Ovary (tissue), 3 donors: ENCODE data around the gene UGT1A3.

ENCODE experiments used
- EP300 ChIP-seq: sonication (generic); formaldehyde crosslinking; IDR thresholded peaks from one replicate; pipeline ENCODE4 v1.6.1; 2017; ENCODE audit warnings: antibody characterized with exemption
- POLR2A ChIP-seq: fragments of 450-650 bp; IDR thresholded peaks from one replicate; pipeline ENCODE4 v1.6.1; 2017; ENCODE audit warnings: antibody characterized with exemption, mild to moderate bottlenecking, moderate library complexity
- TF ChIP-seq, protein P1 (sequence below), 3 donors: fragments of 450-650 bp in 2 of 3; fragments of 200-600 bp in 1 of 3; IDR thresholded peaks; one replicate each; pipeline versions ENCODE4 v1.5.1 to v1.8.0; 2016 to 2022; ENCODE audit warnings: antibody characterized with exemption in 3 of 3, mild to moderate bottlenecking in 1 of 3
- donor health status: DM: no; HTN: no; CAD: no.

DNA sequence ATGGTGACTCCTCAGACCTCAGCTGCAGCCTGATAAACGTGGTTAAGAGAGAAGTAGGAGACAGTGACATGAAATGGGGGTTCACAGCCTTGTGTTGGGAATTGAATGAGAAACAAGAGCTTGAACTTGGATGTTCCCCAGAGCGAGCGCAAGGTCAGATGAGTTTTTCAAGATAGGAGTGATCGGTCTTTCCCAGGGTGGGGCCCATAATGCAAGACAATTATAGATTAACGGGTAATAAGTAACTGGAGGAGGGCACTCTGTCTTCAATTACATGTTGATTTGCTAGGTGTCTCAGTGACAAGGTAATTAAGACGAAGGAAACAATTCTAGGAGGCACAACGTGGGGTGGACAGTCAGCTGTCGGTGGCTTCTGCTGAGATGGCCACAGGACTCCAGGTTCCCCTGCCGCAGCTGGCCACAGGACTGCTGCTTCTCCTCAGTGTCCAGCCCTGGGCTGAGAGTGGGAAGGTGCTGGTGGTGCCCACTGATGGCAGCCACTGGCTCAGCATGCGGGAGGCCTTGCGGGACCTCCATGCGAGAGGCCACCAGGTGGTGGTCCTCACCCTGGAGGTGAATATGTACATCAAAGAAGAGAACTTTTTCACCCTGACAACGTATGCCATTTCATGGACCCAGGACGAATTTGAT lies 16.1 kb upstream of the UGT1A3 start, which contains the start of gene UGT1A5:
- TF ChIP-seq, protein P1, sequence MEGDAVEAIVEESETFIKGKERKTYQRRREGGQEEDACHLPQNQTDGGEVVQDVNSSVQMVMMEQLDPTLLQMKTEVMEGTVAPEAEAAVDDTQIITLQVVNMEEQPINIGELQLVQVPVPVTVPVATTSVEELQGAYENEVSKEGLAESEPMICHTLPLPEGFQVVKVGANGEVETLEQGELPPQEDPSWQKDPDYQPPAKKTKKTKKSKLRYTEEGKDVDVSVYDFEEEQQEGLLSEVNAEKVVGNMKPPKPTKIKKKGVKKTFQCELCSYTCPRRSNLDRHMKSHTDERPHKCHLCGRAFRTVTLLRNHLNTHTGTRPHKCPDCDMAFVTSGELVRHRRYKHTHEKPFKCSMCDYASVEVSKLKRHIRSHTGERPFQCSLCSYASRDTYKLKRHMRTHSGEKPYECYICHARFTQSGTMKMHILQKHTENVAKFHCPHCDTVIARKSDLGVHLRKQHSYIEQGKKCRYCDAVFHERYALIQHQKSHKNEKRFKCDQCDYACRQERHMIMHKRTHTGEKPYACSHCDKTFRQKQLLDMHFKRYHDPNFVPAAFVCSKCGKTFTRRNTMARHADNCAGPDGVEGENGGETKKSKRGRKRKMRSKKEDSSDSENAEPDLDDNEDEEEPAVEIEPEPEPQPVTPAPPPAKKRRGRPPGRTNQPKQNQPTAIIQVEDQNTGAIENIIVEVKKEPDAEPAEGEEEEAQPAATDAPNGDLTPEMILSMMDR (IDR thresholded peaks at IDR 0.05), result no peak
- TF ChIP-seq POLR2A, result no peak
- TF ChIP-seq EP300, result no peak
